ENCODE results near the gene BCL2L12.
"Not testable (repeated sequence)": the region's sequence is repeated elsewhere in the genome, so short reads cannot be mapped to it uniquely, and the experiment has no call there.

BCL2L12 gene

GRCh38 chr19:49705919-49706318 is 40.2 kb downstream of the BCL2L12 start:
- Histone ChIP-seq H3K27me3 (ENCODE audit: control insufficient read depth in 2 of 2, insufficient read depth in 2 of 2, low read length in 2 of 2) (no peaks in the 10 kb centered on the region), H3K4me3 (ENCODE audit: low read length in 2 of 2) (no peak overlapping the region), H3K27ac (ENCODE audit: low read depth in 2 of 2, low read length in 2 of 2) (no peak overlapping the region), H3K4me1 (ENCODE audit: control insufficient read depth in 2 of 2, insufficient read depth in 2 of 2, low read length in 2 of 2) (no peaks in the 10 kb centered on the region), H3K9me3 (ENCODE audit: control insufficient read depth in 2 of 2, low read length in 2 of 2) (no peaks in the 10 kb centered on the region), H3K36me3 (ENCODE audit: control insufficient read depth in 2 of 2, insufficient read depth in 2 of 2, low read length in 2 of 2) (no peaks in the 10 kb centered on the region), H3K9ac (ENCODE audit: low read depth in 1 of 2, low read length in 2 of 2) (no peak overlapping the region)

- Histone ChIP-seq H3K36me3 (ENCODE audit: control insufficient read depth in 2 of 2, insufficient read depth in 2 of 2, low read length in 2 of 2) (no peaks in the 10 kb centered on the region), H3K9ac (ENCODE audit: low read depth in 1 of 2, low read length in 2 of 2) (no peak overlapping the region), H3K27ac (ENCODE audit: low read depth in 2 of 2, low read length in 2 of 2) (no peak overlapping the region), H3K27me3 (ENCODE audit: control insufficient read depth in 2 of 2, insufficient read depth in 2 of 2, low read length in 2 of 2) (no peaks in the 10 kb centered on the region), H3K9me3 (ENCODE audit: control insufficient read depth in 2 of 2, low read length in 2 of 2) (no peaks in the 10 kb centered on the region), H3K4me3 (ENCODE audit: low read length in 2 of 2) (no peak overlapping the region), H3K4me1 (ENCODE audit: control insufficient read depth in 2 of 2, insufficient read depth in 2 of 2, low read length in 2 of 2) (no peaks in the 10 kb centered on the region)
These were observed 44.7 kb downstream of the BCL2L12 start for GRCh38 chr19:49710372-49710951.

- H3K27me3 ChIP-seq (ENCODE audit: control insufficient read depth in 2 of 2, insufficient read depth in 2 of 2, low read length in 2 of 2) = no peaks in the 10 kb centered on the region
- H3K27ac ChIP-seq (ENCODE audit: low read depth in 2 of 2, low read length in 2 of 2) = no peak overlapping the region
- H3K4me3 ChIP-seq (ENCODE audit: low read length in 2 of 2) = no peak overlapping the region
- H3K36me3 ChIP-seq (ENCODE audit: control insufficient read depth in 2 of 2, insufficient read depth in 2 of 2, low read length in 2 of 2) = no peaks in the 10 kb centered on the region
- no peaks in the 10 kb centered on the region for H3K9me3 ChIP-seq (ENCODE audit: control insufficient read depth in 2 of 2, low read length in 2 of 2)
- no peak overlapping the region for H3K9ac ChIP-seq (ENCODE audit: low read depth in 1 of 2, low read length in 2 of 2)
- H3K4me1 ChIP-seq (ENCODE audit: control insufficient read depth in 2 of 2, insufficient read depth in 2 of 2, low read length in 2 of 2) = no peaks in the 10 kb centered on the region
These were observed 46.7 kb downstream of the BCL2L12 start for GRCh38 chr19:49712397-49712859.

- H3K27ac ChIP-seq (ENCODE audit: low read depth in 2 of 2, low read length in 2 of 2) = no peak overlapping the region
- H3K27me3 ChIP-seq (ENCODE audit: control insufficient read depth in 2 of 2, insufficient read depth in 2 of 2, low read length in 2 of 2) = no peaks in the 10 kb centered on the region
- no peaks in the 10 kb centered on the region for H3K4me1 ChIP-seq (ENCODE audit: control insufficient read depth in 2 of 2, insufficient read depth in 2 of 2, low read length in 2 of 2)
- H3K36me3 ChIP-seq (ENCODE audit: control insufficient read depth in 2 of 2, insufficient read depth in 2 of 2, low read length in 2 of 2) = no peaks in the 10 kb centered on the region
- H3K9me3 ChIP-seq (ENCODE audit: control insufficient read depth in 2 of 2, low read length in 2 of 2) = no peaks in the 10 kb centered on the region
- no peak overlapping the region for H3K9ac ChIP-seq (ENCODE audit: low read depth in 1 of 2, low read length in 2 of 2)
- no peak overlapping the region for H3K4me3 ChIP-seq (ENCODE audit: low read length in 2 of 2)
These were observed 47.6 kb downstream of the BCL2L12 start for GRCh38 chr19:49713236-49713845.

GRCh38 chr19:49716154-49716553 is 50.4 kb downstream of the BCL2L12 start:
- no peak overlapping the region for H3K9ac ChIP-seq (ENCODE audit: low read depth in 1 of 2, low read length in 2 of 2)
- no peak overlapping the region for H3K27ac ChIP-seq (ENCODE audit: low read depth in 2 of 2, low read length in 2 of 2)
- no peaks in the 10 kb centered on the region for H3K9me3 ChIP-seq (ENCODE audit: control insufficient read depth in 2 of 2, low read length in 2 of 2)
- no peak overlapping the region for H3K4me3 ChIP-seq (ENCODE audit: low read length in 2 of 2)
- no peaks in the 10 kb centered on the region for H3K36me3 ChIP-seq (ENCODE audit: control insufficient read depth in 2 of 2, insufficient read depth in 2 of 2, low read length in 2 of 2)
- H3K27me3 ChIP-seq (ENCODE audit: control insufficient read depth in 2 of 2, insufficient read depth in 2 of 2, low read length in 2 of 2) = no peaks in the 10 kb centered on the region
- H3K4me1 ChIP-seq (ENCODE audit: control insufficient read depth in 2 of 2, insufficient read depth in 2 of 2, low read length in 2 of 2) = no peaks in the 10 kb centered on the region

- Histone ChIP-seq H3K36me3 (ENCODE audit: control insufficient read depth in 2 of 2, insufficient read depth in 2 of 2, low read length in 2 of 2) (no peaks in the 10 kb centered on the region), H3K4me3 (ENCODE audit: low read length in 2 of 2) (no peak overlapping the region), H3K27me3 (ENCODE audit: control insufficient read depth in 2 of 2, insufficient read depth in 2 of 2, low read length in 2 of 2) (no peaks in the 10 kb centered on the region), H3K9me3 (ENCODE audit: control insufficient read depth in 2 of 2, low read length in 2 of 2) (no peaks in the 10 kb centered on the region), H3K27ac (ENCODE audit: low read depth in 2 of 2, low read length in 2 of 2) (no peak overlapping the region), H3K4me1 (ENCODE audit: control insufficient read depth in 2 of 2, insufficient read depth in 2 of 2, low read length in 2 of 2) (no peaks in the 10 kb centered on the region), H3K9ac (ENCODE audit: low read depth in 1 of 2, low read length in 2 of 2) (no peak overlapping the region)
These were observed 52.8 kb downstream of the BCL2L12 start for GRCh38 chr19:49718511-49718910.

GRCh38 chr19:49718991-49719390 is 53.3 kb downstream of the BCL2L12 start:
- Histone ChIP-seq H3K9ac (ENCODE audit: low read depth in 1 of 2, low read length in 2 of 2) (no peak overlapping the region), H3K4me1 (ENCODE audit: control insufficient read depth in 2 of 2, insufficient read depth in 2 of 2, low read length in 2 of 2) (no peaks in the 10 kb centered on the region)

GRCh38 chr19:49719420-49719819 is 53.7 kb downstream of the BCL2L12 start:
- not testable (repeated sequence) for H3K4me1 ChIP-seq (ENCODE audit: control insufficient read depth in 2 of 2, insufficient read depth in 2 of 2, low read length in 2 of 2); H3K9ac ChIP-seq (ENCODE audit: low read depth in 1 of 2, low read length in 2 of 2); H3K27me3 ChIP-seq (ENCODE audit: control insufficient read depth in 2 of 2, insufficient read depth in 2 of 2, low read length in 2 of 2)

More at GRCh38 chr19:49718991-49719390, 53.3 kb downstream of the BCL2L12 start:
- no peaks in the 10 kb centered on the region for H3K9me3 ChIP-seq (ENCODE audit: control insufficient read depth in 2 of 2, low read length in 2 of 2)
- no peaks in the 10 kb centered on the region for H3K36me3 ChIP-seq (ENCODE audit: control insufficient read depth in 2 of 2, insufficient read depth in 2 of 2, low read length in 2 of 2)
- H3K4me3 ChIP-seq (ENCODE audit: low read length in 2 of 2) = no peak overlapping the region
- H3K27ac ChIP-seq (ENCODE audit: low read depth in 2 of 2, low read length in 2 of 2) = no peak overlapping the region
- no peaks in the 10 kb centered on the region for H3K27me3 ChIP-seq (ENCODE audit: control insufficient read depth in 2 of 2, insufficient read depth in 2 of 2, low read length in 2 of 2)

More at GRCh38 chr19:49719420-49719819, 53.7 kb downstream of the BCL2L12 start:
- H3K9me3 ChIP-seq (ENCODE audit: control insufficient read depth in 2 of 2, low read length in 2 of 2); H3K27ac ChIP-seq (ENCODE audit: low read depth in 2 of 2, low read length in 2 of 2); H3K36me3 ChIP-seq (ENCODE audit: control insufficient read depth in 2 of 2, insufficient read depth in 2 of 2, low read length in 2 of 2); H3K4me3 ChIP-seq (ENCODE audit: low read length in 2 of 2): not testable (repeated sequence)

Measured in mucosa of rectum (tissue), 2 donors.